NB4 (cell line): ENCODE measurements around the gene NAXE.

Source experiments
- DNase-seq: peaks from one replicate; pipeline ENCODE4 v3.0.0; 2010; ENCODE audit warnings: low read depth
- H3K4me3 ChIP-seq: one replicate; pipeline ENCODE4 v1.5.1; 2011; ENCODE audit warnings: mild to moderate bottlenecking, low read depth, low read length, moderate library complexity
- MYC ChIP-seq: IDR thresholded peaks from 2 replicates; pipeline ENCODE4 v1.6.1; 2011; ENCODE audit warnings: low read depth, low read length
- POLR2A ChIP-seq: IDR thresholded peaks from 2 replicates; pipeline ENCODE4 v1.6.1; 2011; ENCODE audit warnings: mild to moderate bottlenecking; ENCODE audit not compliant: insufficient read length; ENCODE audit errors: extremely low read depth
- TF ChIP-seq, protein P1 (sequence below): IDR thresholded peaks from 2 replicates; pipeline ENCODE4 v1.6.1; 2011; ENCODE audit warnings: low read depth, low read length
- TF ChIP-seq, protein P2 (sequence below): IDR thresholded peaks from one replicate; pipeline ENCODE4 v1.5.1; 2012; ENCODE audit warnings: low read depth, low read length

NAXE gene

DNA sequence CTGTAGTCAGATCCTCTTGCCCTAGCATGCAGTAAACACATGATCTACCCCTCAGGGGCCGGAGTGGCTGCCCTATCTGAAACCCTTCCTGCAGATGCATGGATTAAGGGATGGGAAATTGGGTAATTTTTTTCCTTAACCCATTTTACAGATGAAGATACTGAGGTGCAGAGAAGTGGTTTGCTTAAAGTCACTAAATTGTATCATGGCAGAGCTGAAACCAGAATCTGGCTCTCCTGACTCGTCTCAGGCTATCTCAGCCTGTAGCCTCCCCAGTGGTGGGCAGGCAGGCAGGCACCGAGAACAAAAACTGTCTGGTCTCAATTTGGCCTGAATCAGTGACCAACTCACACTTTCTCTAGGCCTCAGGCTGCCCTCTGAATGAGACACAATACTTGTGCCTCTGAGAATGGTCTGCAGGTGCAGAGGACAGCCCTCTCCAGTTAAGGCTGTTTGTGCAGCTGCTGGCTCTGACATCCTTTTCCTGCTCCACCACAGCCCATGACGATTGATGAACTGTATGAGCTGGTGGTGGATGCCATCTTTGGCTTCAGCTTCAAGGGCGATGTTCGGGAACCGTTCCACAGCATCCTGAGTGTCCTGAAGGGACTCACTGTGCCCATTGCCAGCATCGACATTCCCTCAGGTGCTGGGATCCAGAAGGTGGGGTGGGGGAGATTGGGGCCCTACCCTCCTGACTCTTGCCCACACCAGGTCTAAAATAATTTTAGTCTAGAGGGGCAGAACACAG, 1.5 kb downstream of the NAXE start:
- TF ChIP-seq, protein P1, sequence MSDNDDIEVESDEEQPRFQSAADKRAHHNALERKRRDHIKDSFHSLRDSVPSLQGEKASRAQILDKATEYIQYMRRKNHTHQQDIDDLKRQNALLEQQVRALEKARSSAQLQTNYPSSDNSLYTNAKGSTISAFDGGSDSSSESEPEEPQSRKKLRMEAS: no peak
- TF ChIP-seq POLR2A (no peak), MYC (no peak)
- TF ChIP-seq, protein P2, sequence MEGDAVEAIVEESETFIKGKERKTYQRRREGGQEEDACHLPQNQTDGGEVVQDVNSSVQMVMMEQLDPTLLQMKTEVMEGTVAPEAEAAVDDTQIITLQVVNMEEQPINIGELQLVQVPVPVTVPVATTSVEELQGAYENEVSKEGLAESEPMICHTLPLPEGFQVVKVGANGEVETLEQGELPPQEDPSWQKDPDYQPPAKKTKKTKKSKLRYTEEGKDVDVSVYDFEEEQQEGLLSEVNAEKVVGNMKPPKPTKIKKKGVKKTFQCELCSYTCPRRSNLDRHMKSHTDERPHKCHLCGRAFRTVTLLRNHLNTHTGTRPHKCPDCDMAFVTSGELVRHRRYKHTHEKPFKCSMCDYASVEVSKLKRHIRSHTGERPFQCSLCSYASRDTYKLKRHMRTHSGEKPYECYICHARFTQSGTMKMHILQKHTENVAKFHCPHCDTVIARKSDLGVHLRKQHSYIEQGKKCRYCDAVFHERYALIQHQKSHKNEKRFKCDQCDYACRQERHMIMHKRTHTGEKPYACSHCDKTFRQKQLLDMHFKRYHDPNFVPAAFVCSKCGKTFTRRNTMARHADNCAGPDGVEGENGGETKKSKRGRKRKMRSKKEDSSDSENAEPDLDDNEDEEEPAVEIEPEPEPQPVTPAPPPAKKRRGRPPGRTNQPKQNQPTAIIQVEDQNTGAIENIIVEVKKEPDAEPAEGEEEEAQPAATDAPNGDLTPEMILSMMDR: no peak
- H3K4me3 ChIP-seq: peak overlapping the region; percentile 87
- no peak for DNase-seq

DNA sequence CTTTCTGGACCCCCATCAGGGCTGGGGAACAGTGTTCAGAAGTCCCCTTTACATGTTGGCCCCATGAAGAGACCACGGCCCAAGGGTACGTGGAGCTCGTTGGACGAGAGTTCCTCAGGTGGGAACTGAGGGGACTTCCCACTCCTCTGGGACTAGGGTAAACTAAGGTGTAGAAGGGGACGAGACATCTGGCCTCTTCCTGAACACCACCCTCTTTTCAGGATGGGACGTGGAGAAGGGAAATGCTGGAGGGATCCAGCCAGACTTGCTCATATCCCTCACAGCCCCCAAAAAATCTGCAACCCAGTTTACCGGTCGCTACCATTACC, 2.0 kb downstream of the NAXE start:
- DNase-seq: no peak
- TF ChIP-seq, protein P1: no peak
- no peak for TF ChIP-seq POLR2A
- TF ChIP-seq, protein P2: no peak
- TF ChIP-seq MYC: no peak
- no peak overlapping the region for H3K4me3 ChIP-seq

DNA sequence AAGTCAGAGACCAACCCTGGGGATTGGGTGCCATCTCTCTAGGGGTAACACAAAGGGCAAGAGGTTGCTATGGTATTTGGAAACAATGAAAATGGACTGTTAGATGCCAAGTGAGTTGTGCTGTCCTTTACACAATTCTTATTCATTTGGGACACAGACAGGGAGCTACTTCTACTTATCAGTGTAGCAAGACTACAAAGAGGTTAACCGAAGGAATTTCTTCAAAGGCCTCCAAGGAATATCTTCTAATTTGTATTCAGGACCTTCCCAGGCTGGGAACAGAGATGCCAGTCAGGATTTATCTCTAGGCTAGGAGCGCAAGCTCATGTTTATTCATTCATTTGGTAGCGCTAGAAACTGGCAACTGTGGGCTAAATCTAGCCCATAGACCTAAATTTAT, 2.6 kb downstream of the NAXE start:
- no peak for TF ChIP-seq MYC
- TF ChIP-seq, protein P2: no peak
- TF ChIP-seq, protein P1: no peak
- no peak for TF ChIP-seq POLR2A
- no peak overlapping the region for H3K4me3 ChIP-seq
- no peak for DNase-seq

DNA sequence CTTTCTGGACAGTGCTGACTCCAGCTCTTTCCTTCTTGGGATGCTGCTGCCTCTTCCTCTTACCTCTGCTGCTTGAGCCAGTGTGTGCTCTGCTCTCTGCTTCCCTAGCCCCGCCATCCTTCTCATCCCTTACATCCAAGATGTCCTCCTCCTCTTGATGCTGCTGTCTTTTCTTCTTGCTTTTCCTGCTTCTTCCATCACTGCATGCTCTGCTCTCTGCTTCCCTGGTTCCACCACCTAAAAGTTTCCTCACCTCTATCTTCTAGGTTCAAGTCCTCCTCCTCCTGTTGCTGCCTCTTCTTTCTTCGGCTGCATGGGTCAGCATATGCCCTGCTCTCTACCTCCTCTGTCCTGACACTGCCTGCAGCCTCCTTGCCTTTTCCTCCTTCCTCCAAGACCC, 3.4 kb downstream of the NAXE start:
- no peak for TF ChIP-seq MYC
- TF ChIP-seq, protein P1: no peak
- DNase-seq: no peak
- no peak overlapping the region for H3K4me3 ChIP-seq

DNA sequence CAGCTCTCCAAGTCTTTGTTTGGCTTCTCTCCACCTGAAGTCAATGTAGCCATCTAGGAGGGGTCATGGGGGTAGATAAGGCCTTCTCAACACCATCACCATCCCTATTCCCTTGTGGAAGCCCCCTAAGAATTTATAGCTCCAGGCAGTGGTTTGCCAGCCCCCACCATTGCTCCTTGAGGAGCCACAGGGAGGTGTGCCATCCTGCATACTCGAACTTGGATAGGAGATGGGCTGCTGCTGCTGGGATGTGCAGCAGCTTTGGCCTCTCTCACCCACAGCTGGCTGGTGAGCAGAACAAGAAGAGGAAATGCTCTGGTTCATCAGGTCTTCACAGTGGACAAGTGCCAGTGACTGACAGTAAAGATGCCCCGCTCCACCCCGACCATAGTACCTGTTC, 4.8 kb downstream of the NAXE start:
- H3K4me3 ChIP-seq: no peak overlapping the region
- no peak for TF ChIP-seq POLR2A
- DNase-seq: no peak

- no peak for DNase-seq
- TF ChIP-seq, protein P1: no peak
- TF ChIP-seq, protein P2: no peak
- no peak for TF ChIP-seq MYC
- TF ChIP-seq POLR2A: no peak
- no peak overlapping the region for H3K4me3 ChIP-seq
These were observed 6.5 kb downstream of the NAXE start for GRCh38 chr1:156598125-156598524.
